SK-N-SH treated with all-trans-retinoic acid at 6 μM for 48 hours (cell line): ENCODE data around the gene PTGER3.
A peak's percentile ranks its signal among the peaks of the same experiment; 100 is the strongest.

Experiments
- ATAC-seq: fragments of 200-7000 bp; cut with Tn5 transposase; 3 replicates; pipeline ENCODE4 v1.9.1; 2020; ENCODE audit warnings: mild to moderate bottlenecking, moderate library complexity
- ARNTL ChIP-seq: fragments of 450-650 bp; formaldehyde crosslinking; IDR thresholded peaks from 2 replicates; pipeline ENCODE4 v1.5.0; 2020; ENCODE audit warnings: low read depth, mild to moderate bottlenecking, moderate library complexity, borderline replicate concordance
- BACH2 ChIP-seq: fragments of 250-450 bp; sonication (Bioruptor Pico); IDR thresholded peaks from 2 replicates; pipeline ENCODE4 v1.9.0; 2021; ENCODE audit warnings: mild to moderate bottlenecking, borderline replicate concordance
- CSDC2 ChIP-seq: fragments of 250-450 bp; sonication (Bioruptor Pico); IDR thresholded peaks from 2 replicates; pipeline ENCODE4 v1.5.0; 2020; ENCODE audit warnings: mild to moderate bottlenecking, moderate library complexity
- ESRRG ChIP-seq: fragments of 250-450 bp; sonication (Bioruptor Pico); IDR thresholded peaks from 2 replicates; pipeline ENCODE4 v1.6.1; 2021; ENCODE audit warnings: mild to moderate bottlenecking
- GLIS3 ChIP-seq: fragments of 250-450 bp; sonication (Bioruptor Pico); IDR thresholded peaks from 2 replicates; pipeline ENCODE4 v1.5.0; 2020; ENCODE audit warnings: mild to moderate bottlenecking, moderate library complexity
- ISL1 ChIP-seq: fragments of 250-450 bp; sonication (Bioruptor Pico); IDR thresholded peaks from 2 replicates; pipeline ENCODE4 v2.1.2; 2022; ENCODE audit warnings: mild to moderate bottlenecking, moderate library complexity
- OSR1 ChIP-seq: fragments of 250-450 bp; sonication (Bioruptor Pico); IDR thresholded peaks from 2 replicates; pipeline ENCODE4 v1.8.0; 2022; ENCODE audit warnings: moderate library complexity, mild to moderate bottlenecking, inconsistent platforms
- PPARA ChIP-seq: fragments of 250-450 bp; sonication (Bioruptor Pico); IDR thresholded peaks from 2 replicates; pipeline ENCODE4 v1.5.0; 2020; ENCODE audit warnings: mild to moderate bottlenecking, borderline replicate concordance
- SNAI2 ChIP-seq: fragments of 250-450 bp; sonication (Bioruptor Pico); IDR thresholded peaks from 2 replicates; pipeline ENCODE4 v1.5.0; 2020; ENCODE audit warnings: mild to moderate bottlenecking, moderate library complexity
- TCF4 ChIP-seq: fragments of 250-450 bp; sonication (Bioruptor Pico); IDR thresholded peaks from 2 replicates; pipeline ENCODE4 v1.8.0; 2021; ENCODE audit warnings: mild to moderate bottlenecking, moderate library complexity, borderline replicate concordance
- TOX ChIP-seq: fragments of 250-450 bp; sonication (Bioruptor Pico); IDR thresholded peaks from 2 replicates; pipeline ENCODE4 v1.8.0; 2021; ENCODE audit warnings: mild to moderate bottlenecking, moderate library complexity, borderline replicate concordance
- ZC3H10 ChIP-seq: fragments of 250-450 bp; sonication (Bioruptor Pico); IDR thresholded peaks from 2 replicates; pipeline ENCODE4 v1.5.1; 2021; ENCODE audit warnings: mild to moderate bottlenecking, moderate library complexity
- ZFP3 ChIP-seq: fragments of 250-450 bp; sonication (Bioruptor Pico); IDR thresholded peaks from 2 replicates; pipeline ENCODE4 v1.5.0; 2020; ENCODE audit warnings: mild to moderate bottlenecking, moderate library complexity
- ZFP30 ChIP-seq: fragments of 450-650 bp; formaldehyde crosslinking; IDR thresholded peaks from 2 replicates; pipeline ENCODE4 v1.5.0; 2022; ENCODE audit warnings: mild to moderate bottlenecking, moderate library complexity
- ZNF565 ChIP-seq: fragments of 450-650 bp; formaldehyde crosslinking; conservative IDR thresholded peaks from 2 replicates; pipeline ENCODE4 v1.5.0; 2020; ENCODE audit warnings: low read depth, mild to moderate bottlenecking, moderate library complexity
- ZNF70 ChIP-seq: fragments of 450-650 bp; formaldehyde crosslinking; IDR thresholded peaks from 2 replicates; pipeline ENCODE4 v1.5.0; 2020; ENCODE audit warnings: mild to moderate bottlenecking, moderate library complexity
- ZNF8 ChIP-seq: fragments of 450-650 bp; formaldehyde crosslinking; IDR thresholded peaks from 2 replicates; pipeline ENCODE4 v1.5.0; 2020; ENCODE audit warnings: mild to moderate bottlenecking, moderate library complexity
- TF ChIP-seq, protein P1 (sequence below): fragments of 250-450 bp; sonication (Bioruptor Pico); IDR thresholded peaks from 2 replicates; pipeline ENCODE4 v1.8.0; 2021; ENCODE audit warnings: low read depth, mild to moderate bottlenecking, moderate library complexity, borderline replicate concordance
- TF ChIP-seq, protein P2 (sequence below): fragments of 250-450 bp; sonication (Bioruptor Pico); IDR thresholded peaks from 2 replicates; pipeline ENCODE4 v1.5.0; 2020; ENCODE audit warnings: mild to moderate bottlenecking, moderate library complexity
- TF ChIP-seq, protein P3 (sequence below): fragments of 250-450 bp; sonication (Bioruptor Pico); IDR thresholded peaks from 2 replicates; pipeline ENCODE4 v1.8.0; 2020; ENCODE audit warnings: mild to moderate bottlenecking, moderate library complexity, borderline replicate concordance
- TF ChIP-seq, protein P4 (sequence below): fragments of 250-450 bp; sonication (Bioruptor Pico); IDR thresholded peaks from 2 replicates; pipeline ENCODE4 v1.5.1; 2020; ENCODE audit warnings: low read depth, mild to moderate bottlenecking, moderate library complexity
- TF ChIP-seq, protein P5 (sequence below): fragments of 250-450 bp; sonication (Bioruptor Pico); IDR thresholded peaks from 2 replicates; pipeline ENCODE4 v1.5.1; 2021; ENCODE audit warnings: mild to moderate bottlenecking, moderate library complexity

PTGER3 gene

DNA sequence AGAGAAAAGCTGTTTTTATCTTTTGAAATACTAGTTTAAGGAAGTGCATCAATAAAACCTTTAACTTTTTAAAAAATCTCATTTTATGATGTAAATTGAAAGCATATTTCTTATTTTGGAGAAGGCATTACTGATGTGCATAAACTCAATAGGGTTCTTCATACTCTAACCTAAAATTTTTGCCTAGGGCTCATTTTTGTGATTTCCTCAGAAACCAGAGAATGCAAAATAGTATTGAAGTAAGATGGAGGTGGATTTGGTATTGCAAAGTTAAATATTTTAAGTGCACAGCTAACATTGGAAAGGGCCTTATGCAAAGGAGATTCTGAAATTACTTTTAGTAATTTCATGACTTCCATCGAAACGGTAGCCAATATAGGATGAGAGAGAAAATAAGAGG lies 101.9 kb downstream of the PTGER3 start:
- ATAC-seq = no peak
- TF ChIP-seq TCF4 (CRISPR knock-in tag) (no peak), ZFP3 (CRISPR knock-in tag) (no peak), ZC3H10 (CRISPR knock-in tag) (no peak), ZFP30 (CRISPR knock-in tag) (no peak), PPARA (CRISPR knock-in tag) (no peak), ZNF70 (CRISPR knock-in tag) (no peak), TOX (CRISPR knock-in tag) (no peak), GLIS3 (CRISPR knock-in tag) (no peak), ISL1 (CRISPR knock-in tag) (no peak), SNAI2 (CRISPR knock-in tag) (no peak), BACH2 (CRISPR knock-in tag) (no peak), ZNF8 (no peak), CSDC2 (CRISPR knock-in tag) (no peak)
- TF ChIP-seq, protein P1, sequence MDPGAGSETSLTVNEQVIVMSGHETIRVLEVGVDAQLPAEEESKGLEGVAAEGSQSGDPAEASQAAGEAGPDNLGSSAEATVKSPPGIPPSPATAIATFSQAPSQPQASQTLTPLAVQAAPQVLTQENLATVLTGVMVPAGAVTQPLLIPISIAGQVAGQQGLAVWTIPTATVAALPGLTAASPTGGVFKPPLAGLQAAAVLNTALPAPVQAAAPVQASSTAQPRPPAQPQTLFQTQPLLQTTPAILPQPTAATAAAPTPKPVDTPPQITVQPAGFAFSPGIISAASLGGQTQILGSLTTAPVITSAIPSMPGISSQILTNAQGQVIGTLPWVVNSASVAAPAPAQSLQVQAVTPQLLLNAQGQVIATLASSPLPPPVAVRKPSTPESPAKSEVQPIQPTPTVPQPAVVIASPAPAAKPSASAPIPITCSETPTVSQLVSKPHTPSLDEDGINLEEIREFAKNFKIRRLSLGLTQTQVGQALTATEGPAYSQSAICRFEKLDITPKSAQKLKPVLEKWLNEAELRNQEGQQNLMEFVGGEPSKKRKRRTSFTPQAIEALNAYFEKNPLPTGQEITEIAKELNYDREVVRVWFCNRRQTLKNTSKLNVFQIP (CRISPR knock-in tag) = no peak
- TF ChIP-seq, protein P2, sequence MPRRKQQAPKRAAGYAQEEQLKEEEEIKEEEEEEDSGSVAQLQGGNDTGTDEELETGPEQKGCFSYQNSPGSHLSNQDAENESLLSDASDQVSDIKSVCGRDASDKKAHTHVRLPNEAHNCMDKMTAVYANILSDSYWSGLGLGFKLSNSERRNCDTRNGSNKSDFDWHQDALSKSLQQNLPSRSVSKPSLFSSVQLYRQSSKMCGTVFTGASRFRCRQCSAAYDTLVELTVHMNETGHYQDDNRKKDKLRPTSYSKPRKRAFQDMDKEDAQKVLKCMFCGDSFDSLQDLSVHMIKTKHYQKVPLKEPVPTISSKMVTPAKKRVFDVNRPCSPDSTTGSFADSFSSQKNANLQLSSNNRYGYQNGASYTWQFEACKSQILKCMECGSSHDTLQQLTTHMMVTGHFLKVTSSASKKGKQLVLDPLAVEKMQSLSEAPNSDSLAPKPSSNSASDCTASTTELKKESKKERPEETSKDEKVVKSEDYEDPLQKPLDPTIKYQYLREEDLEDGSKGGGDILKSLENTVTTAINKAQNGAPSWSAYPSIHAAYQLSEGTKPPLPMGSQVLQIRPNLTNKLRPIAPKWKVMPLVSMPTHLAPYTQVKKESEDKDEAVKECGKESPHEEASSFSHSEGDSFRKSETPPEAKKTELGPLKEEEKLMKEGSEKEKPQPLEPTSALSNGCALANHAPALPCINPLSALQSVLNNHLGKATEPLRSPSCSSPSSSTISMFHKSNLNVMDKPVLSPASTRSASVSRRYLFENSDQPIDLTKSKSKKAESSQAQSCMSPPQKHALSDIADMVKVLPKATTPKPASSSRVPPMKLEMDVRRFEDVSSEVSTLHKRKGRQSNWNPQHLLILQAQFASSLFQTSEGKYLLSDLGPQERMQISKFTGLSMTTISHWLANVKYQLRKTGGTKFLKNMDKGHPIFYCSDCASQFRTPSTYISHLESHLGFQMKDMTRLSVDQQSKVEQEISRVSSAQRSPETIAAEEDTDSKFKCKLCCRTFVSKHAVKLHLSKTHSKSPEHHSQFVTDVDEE (CRISPR knock-in tag) = no peak
- TF ChIP-seq, protein P3, sequence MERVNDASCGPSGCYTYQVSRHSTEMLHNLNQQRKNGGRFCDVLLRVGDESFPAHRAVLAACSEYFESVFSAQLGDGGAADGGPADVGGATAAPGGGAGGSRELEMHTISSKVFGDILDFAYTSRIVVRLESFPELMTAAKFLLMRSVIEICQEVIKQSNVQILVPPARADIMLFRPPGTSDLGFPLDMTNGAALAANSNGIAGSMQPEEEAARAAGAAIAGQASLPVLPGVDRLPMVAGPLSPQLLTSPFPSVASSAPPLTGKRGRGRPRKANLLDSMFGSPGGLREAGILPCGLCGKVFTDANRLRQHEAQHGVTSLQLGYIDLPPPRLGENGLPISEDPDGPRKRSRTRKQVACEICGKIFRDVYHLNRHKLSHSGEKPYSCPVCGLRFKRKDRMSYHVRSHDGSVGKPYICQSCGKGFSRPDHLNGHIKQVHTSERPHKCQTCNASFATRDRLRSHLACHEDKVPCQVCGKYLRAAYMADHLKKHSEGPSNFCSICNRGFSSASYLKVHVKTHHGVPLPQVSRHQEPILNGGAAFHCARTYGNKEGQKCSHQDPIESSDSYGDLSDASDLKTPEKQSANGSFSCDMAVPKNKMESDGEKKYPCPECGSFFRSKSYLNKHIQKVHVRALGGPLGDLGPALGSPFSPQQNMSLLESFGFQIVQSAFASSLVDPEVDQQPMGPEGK (CRISPR knock-in tag) = no peak
- TF ChIP-seq, protein P4, sequence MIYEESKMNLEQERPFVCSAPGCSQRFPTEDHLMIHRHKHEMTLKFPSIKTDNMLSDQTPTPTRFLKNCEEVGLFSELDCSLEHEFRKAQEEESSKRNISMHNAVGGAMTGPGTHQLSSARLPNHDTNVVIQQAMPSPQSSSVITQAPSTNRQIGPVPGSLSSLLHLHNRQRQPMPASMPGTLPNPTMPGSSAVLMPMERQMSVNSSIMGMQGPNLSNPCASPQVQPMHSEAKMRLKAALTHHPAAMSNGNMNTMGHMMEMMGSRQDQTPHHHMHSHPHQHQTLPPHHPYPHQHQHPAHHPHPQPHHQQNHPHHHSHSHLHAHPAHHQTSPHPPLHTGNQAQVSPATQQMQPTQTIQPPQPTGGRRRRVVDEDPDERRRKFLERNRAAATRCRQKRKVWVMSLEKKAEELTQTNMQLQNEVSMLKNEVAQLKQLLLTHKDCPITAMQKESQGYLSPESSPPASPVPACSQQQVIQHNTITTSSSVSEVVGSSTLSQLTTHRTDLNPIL (CRISPR knock-in tag) = no peak

DNA sequence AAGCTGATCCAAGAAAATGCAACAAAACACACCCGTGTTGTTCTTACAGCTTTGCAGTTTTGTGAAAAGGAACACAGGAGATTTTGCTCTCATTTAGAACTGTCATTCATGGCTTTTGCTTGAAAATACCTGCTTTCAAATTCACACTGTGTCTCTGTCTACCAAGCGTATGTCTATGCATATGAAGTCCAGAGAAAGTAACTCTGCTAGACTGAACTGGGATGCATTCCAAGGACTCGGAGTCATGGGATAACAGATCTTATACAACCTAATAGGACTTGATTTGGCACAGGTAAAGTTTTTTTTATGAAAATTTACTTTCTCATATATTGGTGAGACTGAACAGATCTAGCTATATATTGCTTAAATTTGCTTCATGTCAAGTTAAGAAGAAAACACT lies 102.4 kb downstream of the PTGER3 start:
- 0 out of 3 replicates have a peak, but pooled peaks have one; percentile 30 for ATAC-seq
- no peak for TF ChIP-seq SNAI2 (CRISPR knock-in tag)
- no peak for TF ChIP-seq ZC3H10 (CRISPR knock-in tag)
- TF ChIP-seq CSDC2 (CRISPR knock-in tag) = no peak
- TF ChIP-seq BACH2 (CRISPR knock-in tag) = no peak
- TF ChIP-seq ZFP30 (CRISPR knock-in tag) = no peak
- TF ChIP-seq ESRRG (CRISPR knock-in tag) = no peak
- no peak for TF ChIP-seq TOX (CRISPR knock-in tag)
- no peak for TF ChIP-seq ZNF70 (CRISPR knock-in tag)
- no peak for TF ChIP-seq PPARA (CRISPR knock-in tag)
- no peak for TF ChIP-seq ZFP3 (CRISPR knock-in tag)
- no peak for TF ChIP-seq ZNF565 (CRISPR knock-in tag)
- TF ChIP-seq, protein P5, sequence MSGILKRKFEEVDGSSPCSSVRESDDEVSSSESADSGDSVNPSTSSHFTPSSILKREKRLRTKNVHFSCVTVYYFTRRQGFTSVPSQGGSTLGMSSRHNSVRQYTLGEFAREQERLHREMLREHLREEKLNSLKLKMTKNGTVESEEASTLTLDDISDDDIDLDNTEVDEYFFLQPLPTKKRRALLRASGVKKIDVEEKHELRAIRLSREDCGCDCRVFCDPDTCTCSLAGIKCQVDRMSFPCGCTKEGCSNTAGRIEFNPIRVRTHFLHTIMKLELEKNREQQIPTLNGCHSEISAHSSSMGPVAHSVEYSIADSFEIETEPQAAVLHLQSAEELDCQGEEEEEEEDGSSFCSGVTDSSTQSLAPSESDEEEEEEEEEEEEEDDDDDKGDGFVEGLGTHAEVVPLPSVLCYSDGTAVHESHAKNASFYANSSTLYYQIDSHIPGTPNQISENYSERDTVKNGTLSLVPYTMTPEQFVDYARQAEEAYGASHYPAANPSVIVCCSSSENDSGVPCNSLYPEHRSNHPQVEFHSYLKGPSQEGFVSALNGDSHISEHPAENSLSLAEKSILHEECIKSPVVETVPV = no peak
- TF ChIP-seq, protein P1 (CRISPR knock-in tag) = no peak
- TF ChIP-seq, protein P4 (CRISPR knock-in tag) = no peak
- no peak for TF ChIP-seq TCF4 (CRISPR knock-in tag)
- TF ChIP-seq ISL1 (CRISPR knock-in tag) = no peak
- TF ChIP-seq GLIS3 (CRISPR knock-in tag) = no peak
- TF ChIP-seq OSR1 (CRISPR knock-in tag) = no peak
- TF ChIP-seq ARNTL (CRISPR knock-in tag) = no peak
- TF ChIP-seq, all 23 proteins: peak for 0
